ACC112 (cell line): ENCODE results near the gene CEBPA.
A peak's percentile ranks its signal among the peaks of the same experiment; 100 is the strongest.

ENCODE experiments used
- H2AFZ ChIP-seq: fragments of 200-600 bp; sonication (generic); one replicate; pipeline ENCODE4 v1.6.0; 2017; ENCODE audit warnings: antibody characterized with exemption, low read length; ENCODE audit not compliant: unreplicated experiment
- H3K27ac ChIP-seq: fragments of 200-600 bp; sonication (generic); 2 replicates; pipeline ENCODE4 v1.5.1; 2014; ENCODE audit warnings: low read depth, mild to moderate bottlenecking, antibody characterized with exemption, low read length, moderate library complexity
- H3K27me3 ChIP-seq: fragments of 200-600 bp; sonication (generic); 2 replicates; pipeline ENCODE4 v1.6.1; 2014; ENCODE audit warnings: mild to moderate bottlenecking, antibody characterized with exemption, low read length, moderate library complexity, mixed read lengths; ENCODE audit not compliant: insufficient read depth
- H3K36me3 ChIP-seq: fragments of 200-600 bp; sonication (generic); 2 replicates; pipeline ENCODE4 v1.6.1; 2016; ENCODE audit warnings: mild to moderate bottlenecking, antibody characterized with exemption, low read length, moderate library complexity, mixed read lengths; ENCODE audit not compliant: insufficient read depth
- H3K4me1 ChIP-seq: fragments of 200-600 bp; sonication (generic); one replicate; pipeline ENCODE4 v1.6.1; 2016; ENCODE audit warnings: low read length, mixed read lengths; ENCODE audit not compliant: insufficient read depth, unreplicated experiment, control insufficient read depth
- H3K4me3 ChIP-seq: fragments of 200-600 bp; sonication (generic); 2 replicates; pipeline ENCODE4 v1.5.1; 2014; ENCODE audit warnings: mild to moderate bottlenecking, low read depth, low read length
- H3K79me2 ChIP-seq: fragments of 200-600 bp; sonication (generic); one replicate; pipeline ENCODE4 v1.6.0; 2016; ENCODE audit warnings: low read length; ENCODE audit not compliant: control insufficient read depth, unreplicated experiment, insufficient read depth

The CEBPA gene

DNA sequence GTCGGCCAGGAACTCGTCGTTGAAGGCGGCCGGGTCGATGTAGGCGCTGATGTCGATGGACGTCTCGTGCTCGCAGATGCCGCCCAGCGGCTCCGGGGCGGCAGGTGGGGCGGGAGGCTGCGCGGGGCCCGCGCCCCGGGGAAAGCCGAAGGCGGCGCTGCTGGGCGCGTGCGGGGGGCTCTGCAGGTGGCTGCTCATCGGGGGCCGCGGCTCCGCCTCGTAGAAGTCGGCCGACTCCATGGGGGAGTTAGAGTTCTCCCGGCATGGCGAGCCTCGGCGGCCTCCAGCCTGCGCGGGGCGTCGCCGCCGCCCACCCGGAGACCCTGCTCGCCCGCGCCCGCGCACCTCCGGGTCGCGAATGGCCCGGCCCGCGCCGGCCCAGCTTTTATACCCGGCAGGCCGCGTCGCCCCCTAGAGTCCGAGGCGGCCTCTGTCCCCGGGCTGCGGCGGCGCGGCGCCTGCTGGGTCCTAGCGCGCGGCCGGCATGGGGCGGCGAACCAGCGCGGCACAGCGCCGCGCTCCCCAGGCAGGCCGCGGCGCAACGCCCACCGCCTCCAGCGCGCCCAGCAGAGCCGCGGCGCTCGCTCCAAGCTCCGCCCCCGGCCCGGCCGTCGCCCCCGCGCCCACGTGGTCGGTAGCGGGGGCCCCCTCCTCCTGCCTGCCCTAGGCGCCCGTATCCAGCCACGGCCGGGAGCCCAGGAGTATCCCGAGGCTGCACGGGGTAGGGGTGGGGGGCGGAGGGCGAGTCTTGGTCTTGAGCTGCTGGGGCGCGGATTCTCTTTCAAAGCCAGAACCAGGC lies at the start of gene CEBPA:
Gene CEBPA (minus strand): TSS at position 360 of the 799 bp plus-strand sequence. CDS start 120 bp downstream, at position 240.
- Histone ChIP-seq H3K27me3 (peaks cover 30% of the 10 kb centered on the region), H3K4me1 (no peaks in the 10 kb centered on the region), H3K27ac (no peak within 1 kb of the TSS), H2AFZ (peak within 1 kb of the TSS; percentile 81), H3K4me3 (peak within 1 kb of the TSS; percentile 83), H3K36me3 (no peaks in the 10 kb centered on the region), H3K79me2 (no peaks in the 10 kb centered on the region)

DNA sequence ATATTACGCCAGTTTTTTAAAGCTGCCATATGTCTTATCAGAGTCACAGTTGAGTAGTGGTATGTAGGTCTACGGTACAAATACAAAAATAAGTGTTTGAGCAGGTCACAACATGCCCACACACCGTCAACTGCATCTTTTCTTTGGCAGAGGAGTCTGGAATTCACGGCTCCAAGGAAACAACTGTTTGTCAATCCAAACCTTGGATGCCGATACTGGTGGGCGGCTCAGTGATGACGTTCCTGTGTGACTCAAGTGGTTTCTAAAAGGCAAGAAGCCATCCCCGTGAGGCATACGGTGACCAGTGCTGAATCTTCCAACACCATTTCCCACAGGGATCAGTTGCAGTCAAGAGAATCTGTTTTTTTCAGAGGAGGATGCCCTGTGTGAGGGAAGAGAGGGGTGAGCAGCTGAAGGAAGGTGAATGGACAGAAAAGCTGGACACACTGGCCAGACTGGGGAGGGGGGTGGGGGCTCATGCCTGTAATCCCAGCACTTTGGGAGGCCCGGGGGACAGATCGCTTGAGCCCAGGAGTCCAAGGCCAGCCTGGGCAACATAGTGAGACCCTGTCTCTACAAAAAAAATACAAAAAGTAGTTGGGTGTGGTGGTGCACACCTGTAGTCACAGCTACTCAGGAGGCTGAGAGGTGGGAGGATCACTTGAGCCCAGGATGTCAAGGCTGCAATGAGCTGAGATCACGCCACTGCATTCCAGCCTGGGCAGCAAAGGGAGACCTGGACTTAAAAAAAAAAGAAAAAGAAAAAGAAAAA lies 48.4 kb upstream of the CEBPA start:
- peaks cover 33% of the 10 kb centered on the region; the same call in 1 of the 2 replicates for H3K27me3 ChIP-seq
- no peak overlapping the region for H3K4me3 ChIP-seq
- no peaks in the 10 kb centered on the region for H3K79me2 ChIP-seq
- no peak overlapping the region for H2AFZ ChIP-seq
- no peak overlapping the region for H3K27ac ChIP-seq
- H3K4me1 ChIP-seq, result no peaks in the 10 kb centered on the region
- H3K36me3 ChIP-seq, result no peaks in the 10 kb centered on the region

DNA sequence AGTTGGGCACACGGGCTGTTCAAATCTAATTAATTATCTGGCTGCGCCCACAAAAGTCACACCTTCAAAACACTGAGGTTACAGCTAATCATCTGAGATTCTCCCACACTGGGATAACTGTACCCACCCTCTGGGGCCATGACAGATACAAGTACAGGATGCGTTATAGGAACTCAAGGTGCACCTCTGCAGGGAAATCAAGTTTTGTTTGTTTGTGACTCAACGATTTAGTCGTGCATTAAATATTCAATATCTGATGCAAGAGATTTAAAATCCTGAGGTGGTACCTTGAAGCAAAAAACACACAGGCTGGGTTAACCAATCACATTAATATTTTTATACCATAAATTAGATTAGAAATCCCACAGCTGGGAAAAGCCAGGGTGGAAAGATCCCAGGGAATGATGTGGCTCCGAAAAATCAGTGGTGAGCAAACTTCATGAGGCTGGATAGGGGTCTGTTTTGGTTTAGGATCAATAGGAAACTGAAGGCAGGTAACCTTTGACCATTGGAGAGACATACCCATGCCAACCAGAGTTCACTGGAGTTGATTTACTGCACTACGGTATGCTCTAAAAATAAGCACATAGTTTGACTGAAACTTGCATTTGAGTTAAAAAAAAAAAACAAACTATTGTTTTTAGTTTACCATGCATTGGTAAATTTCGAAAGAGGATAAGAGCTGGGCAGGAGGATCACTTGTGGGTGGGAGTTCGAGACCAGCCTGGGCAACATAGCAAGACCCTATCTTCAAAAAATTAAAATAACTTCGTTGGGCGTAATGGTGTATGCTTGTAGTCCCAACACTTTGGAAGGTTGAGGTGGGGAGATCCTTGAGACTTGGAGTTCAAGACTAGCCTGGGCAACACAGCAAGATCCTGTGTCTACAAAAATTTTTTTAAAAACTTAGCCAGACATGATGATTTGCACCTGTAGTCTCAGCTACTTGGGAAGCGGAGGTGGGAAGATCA lies 47.3 kb upstream of the CEBPA start:
- Histone ChIP-seq H3K79me2 (no peaks in the 10 kb centered on the region), H3K36me3 (no peaks in the 10 kb centered on the region), H3K27me3 (peaks cover 45% of the 10 kb centered on the region), H3K4me1 (no peaks in the 10 kb centered on the region), H3K27ac (no peak overlapping the region), H2AFZ (no peak overlapping the region), H3K4me3 (no peak overlapping the region)

DNA sequence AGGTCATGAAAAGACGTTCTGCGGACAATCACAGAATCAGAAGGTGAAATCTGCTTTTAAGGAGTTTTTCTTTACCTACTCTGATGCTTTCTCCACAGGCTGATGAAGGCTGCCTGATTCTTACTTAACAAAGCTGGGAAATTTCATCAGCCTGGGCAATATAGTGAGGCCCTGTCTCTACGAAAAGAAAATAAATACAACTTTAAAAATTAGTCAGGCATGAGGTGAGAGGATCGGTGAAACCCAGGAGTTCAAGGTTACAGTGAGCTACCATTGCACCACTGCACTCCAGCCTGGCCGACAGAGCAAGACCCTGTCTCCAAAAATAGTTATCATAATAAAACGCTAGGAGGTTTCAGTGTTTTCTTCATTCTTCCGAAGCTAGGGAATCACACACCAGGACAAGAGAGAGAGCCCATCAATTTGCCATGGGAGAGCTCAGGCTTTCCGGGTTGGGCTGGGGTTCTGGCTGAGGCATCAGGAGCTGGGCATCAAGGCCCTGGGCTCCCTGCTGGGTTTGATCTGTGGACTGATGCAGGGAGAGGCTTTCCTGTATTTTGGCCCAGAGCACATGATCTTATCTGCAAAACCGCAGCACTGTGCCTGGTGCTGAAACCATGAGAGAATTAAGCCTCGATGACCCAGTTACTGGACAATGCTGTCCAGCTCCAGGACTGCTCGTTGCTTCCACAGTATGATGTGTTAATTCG lies 46.1 kb upstream of the CEBPA start:
- H3K79me2 ChIP-seq, result no peaks in the 10 kb centered on the region
- no peak overlapping the region for H2AFZ ChIP-seq
- no peaks in the 10 kb centered on the region for H3K4me1 ChIP-seq
- H3K36me3 ChIP-seq, result no peaks in the 10 kb centered on the region
- H3K27me3 ChIP-seq, result peaks cover 55% of the 10 kb centered on the region
- H3K4me3 ChIP-seq, result no peak overlapping the region
- H3K27ac ChIP-seq, result no peak overlapping the region

DNA sequence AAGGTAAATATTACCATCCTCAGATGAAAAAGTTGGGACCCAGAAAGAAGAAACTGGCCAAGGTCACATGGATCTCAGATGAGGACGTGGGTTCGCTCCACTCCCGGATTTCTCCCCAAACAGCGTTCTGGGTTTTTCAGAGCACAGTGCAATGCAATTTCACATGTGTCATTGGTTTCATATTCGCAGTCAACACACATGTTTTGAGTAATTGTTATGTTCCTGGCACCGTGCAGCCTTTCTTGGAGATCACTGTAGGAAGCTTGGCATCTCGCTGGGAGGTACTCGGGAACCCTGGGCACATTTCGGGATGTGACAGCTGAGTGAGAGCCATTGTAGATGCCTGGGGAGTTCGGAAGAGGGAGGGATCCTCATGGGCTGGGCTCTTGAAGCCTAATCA lies 45.0 kb upstream of the CEBPA start:
- no peak overlapping the region for H3K27ac ChIP-seq
- no peaks in the 10 kb centered on the region for H3K36me3 ChIP-seq
- H3K27me3 ChIP-seq, result peaks cover 66% of the 10 kb centered on the region
- no peaks in the 10 kb centered on the region for H3K79me2 ChIP-seq
- H3K4me3 ChIP-seq, result no peak overlapping the region
- no peak overlapping the region for H2AFZ ChIP-seq
- no peaks in the 10 kb centered on the region for H3K4me1 ChIP-seq

DNA sequence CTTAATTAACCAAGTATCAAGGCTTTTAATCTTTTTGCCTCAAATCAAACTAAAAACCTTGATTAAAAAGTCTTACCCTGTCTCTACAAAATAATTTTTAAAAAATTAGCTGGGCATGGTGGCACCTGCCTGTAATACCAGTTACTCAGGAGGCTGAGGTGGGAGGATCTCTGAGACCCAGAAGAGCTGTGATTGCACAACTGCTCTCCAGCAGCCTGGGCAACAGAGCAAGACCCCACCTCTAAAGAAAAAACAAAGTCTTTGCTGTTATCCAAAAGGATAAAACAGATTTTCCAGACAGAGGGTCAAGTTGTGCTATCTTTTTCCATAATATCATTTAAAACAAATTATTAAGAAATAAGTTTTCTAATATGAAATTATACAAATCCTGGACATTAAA lies 44.3 kb upstream of the CEBPA start:
- peaks cover 69% of the 10 kb centered on the region for H3K27me3 ChIP-seq
- H3K4me1 ChIP-seq, result no peaks in the 10 kb centered on the region

DNA sequence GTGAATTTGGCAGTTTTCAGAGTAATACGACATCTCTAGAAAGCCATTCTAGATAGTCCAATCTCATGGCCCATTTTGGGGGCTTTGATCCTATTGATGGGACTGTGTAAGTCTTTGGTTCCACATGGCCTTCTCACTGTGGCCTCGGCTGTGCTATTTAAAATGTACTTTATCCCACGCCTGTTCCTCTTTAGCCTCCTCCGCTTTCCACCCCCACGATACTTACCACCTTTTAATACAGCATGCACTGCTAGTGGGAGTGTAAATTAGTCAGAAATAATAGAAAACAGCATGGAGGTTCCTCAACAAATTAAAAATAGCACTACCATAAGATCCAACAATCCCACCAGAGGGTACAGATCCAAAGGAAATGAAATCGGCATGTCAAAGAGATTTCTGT lies 42.8 kb upstream of the CEBPA start:
- Histone ChIP-seq H3K36me3 (no peaks in the 10 kb centered on the region), H3K4me1 (no peaks in the 10 kb centered on the region), H3K27me3 (peaks cover 79% of the 10 kb centered on the region), H3K4me3 (no peak overlapping the region), H3K27ac (no peak overlapping the region), H2AFZ (no peak overlapping the region), H3K79me2 (no peaks in the 10 kb centered on the region)

More for the DNA sequence above, 44.3 kb upstream of the CEBPA start:
- Histone ChIP-seq H2AFZ (no peak overlapping the region), H3K36me3 (no peaks in the 10 kb centered on the region), H3K4me3 (no peak overlapping the region), H3K79me2 (no peaks in the 10 kb centered on the region), H3K27ac (no peak overlapping the region)

DNA sequence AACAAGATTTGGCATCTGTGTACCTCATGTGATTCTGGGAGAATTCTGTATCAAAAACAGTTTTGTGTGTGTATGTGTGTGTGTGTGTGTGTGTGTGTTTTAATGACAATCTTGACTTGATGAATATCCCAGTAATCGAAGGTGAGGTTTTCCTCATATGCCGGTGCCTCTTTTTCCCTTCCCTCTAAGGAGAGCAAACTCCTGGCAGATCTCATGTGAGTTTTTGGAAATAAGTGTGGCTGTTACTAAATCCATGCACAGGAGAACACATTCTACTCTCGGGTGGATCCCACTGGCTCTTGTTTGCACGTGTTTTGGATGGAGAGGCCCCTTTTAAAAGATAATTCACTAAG lies 42.2 kb upstream of the CEBPA start:
- H3K79me2 ChIP-seq, result no peaks in the 10 kb centered on the region
- H3K4me1 ChIP-seq, result no peaks in the 10 kb centered on the region
- no peak overlapping the region for H2AFZ ChIP-seq
- peaks cover 79% of the 10 kb centered on the region for H3K27me3 ChIP-seq
- H3K4me3 ChIP-seq, result no peak overlapping the region
- no peak overlapping the region for H3K27ac ChIP-seq
- no peaks in the 10 kb centered on the region for H3K36me3 ChIP-seq

DNA sequence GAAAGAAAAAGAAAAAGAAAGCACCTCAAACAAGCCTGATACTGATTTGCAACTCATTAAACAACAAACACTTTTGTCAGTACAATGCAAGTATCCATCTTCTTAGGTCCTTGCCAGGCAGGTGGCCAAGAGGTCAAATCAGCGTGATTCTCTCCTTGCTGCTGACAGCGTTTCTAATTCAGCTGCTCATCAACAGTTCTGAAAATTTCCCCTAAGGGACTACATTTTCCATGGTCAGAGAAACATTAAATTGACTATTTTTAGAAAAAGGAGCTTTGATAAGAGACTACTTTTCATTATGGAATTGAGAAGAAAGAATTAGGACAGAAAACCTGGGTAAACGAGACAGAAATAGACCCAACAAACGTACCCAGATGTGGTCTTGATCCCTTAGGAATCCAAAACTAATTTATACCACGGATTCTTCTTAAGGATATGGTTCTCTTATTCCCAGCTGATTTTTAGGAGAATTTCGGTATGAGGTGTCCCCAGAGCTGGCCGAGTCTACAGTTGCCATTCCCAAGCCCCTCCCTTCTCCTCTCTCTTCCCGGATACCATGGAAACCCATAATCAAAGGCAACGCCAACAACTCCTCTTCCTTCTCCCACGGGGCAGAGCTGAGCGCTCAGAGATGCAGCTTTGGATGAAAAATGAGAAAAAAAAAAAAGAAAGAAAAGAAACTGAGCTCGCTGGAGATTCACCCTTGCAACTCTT lies 41.7 kb upstream of the CEBPA start:
- no peaks in the 10 kb centered on the region for H3K36me3 ChIP-seq
- no peak overlapping the region for H3K4me3 ChIP-seq
- no peak overlapping the region for H2AFZ ChIP-seq
- H3K27ac ChIP-seq, result no peak overlapping the region
- no peaks in the 10 kb centered on the region for H3K79me2 ChIP-seq
- no peaks in the 10 kb centered on the region for H3K4me1 ChIP-seq
- peaks cover 76% of the 10 kb centered on the region for H3K27me3 ChIP-seq
